HG03521 (cell line): ENCODE results near the gene IL17RB.

Experiments
- ATAC-seq: cut with Tn5 transposase; IDR thresholded peaks from one replicate; pipeline ENCODE4 v1.9.1; 2021; ENCODE audit warnings: mild to moderate bottlenecking, moderate library complexity; ENCODE audit not compliant: unreplicated experiment

IL17RB gene

DNA sequence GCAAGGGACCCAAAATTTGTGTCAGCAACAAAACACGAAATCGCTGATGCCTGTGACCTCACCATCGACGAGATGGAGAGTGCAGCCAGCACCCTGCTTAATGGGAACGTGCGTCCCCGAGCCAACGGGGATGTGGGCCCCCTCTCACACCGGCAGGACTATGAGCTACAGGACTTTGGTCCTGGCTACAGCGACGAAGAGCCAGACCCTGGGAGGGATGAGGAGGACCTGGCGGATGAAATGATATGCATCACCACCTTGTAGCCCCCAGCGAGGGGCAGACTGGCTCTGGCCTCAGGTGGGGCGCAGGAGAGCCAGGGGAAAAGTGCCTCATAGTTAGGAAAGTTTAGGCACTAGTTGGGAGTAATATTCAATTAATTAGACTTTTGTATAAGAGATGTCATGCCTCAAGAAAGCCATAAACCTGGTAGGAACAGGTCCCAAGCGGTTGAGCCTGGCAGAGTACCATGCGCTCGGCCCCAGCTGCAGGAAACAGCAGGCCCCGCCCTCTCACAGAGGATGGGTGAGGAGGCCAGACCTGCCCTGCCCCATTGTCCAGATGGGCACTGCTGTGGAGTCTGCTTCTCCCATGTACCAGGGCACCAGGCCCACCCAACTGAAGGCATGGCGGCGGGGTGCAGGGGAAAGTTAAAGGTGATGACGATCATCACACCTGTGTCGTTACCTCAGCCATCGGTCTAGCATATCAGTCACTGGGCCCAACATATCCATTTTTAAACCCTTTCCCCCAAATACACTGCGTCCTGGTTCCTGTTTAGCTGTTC lies 35.0 kb upstream of the IL17RB start:
- ATAC-seq: no peak

DNA sequence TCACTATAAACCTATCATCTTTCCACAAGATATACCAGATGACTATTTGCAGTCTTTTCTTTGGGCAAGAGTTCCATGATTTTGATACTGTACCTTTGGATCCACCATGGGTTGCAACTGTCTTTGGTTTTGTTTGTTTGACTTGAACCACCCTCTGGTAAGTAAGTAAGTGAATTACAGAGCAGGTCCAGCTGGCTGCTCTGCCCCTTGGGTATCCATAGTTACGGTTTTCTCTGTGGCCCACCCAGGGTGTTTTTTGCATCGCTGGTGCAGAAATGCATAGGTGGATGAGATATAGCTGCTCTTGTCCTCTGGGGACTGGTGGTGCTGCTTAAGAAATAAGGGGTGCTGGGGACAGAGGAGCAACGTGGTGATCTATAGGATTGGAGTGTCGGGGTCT lies 33.9 kb upstream of the IL17RB start:
- no peak for ATAC-seq

- ATAC-seq: no peak
Measured at GRCh38 chr3:53813229-53813628, 33.1 kb upstream of the IL17RB start.

GRCh38 chr3:53813876-53814275 lies 32.5 kb upstream of the IL17RB start:
- no peak for ATAC-seq

- ATAC-seq: no peak
Measured at GRCh38 chr3:53815067-53815466, 31.3 kb upstream of the IL17RB start.

DNA sequence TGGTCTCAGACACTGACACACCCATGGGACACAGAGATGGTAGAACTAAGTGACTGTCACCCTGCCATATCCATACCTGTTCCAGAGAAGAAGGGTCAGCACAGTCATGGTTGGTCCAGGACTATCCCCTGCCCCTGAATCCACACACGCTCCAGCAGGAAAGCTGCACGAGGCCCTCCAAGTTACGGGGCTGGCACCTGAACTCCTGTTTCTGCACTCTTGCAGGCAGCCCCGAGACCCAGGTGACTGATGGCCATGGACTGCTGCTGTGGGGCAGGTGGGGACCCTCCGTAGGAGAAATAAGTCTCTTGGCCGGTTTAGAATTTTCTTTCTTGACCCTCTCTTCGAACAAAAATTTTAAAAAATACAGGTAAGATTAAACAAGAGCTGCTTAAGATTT lies 30.7 kb upstream of the IL17RB start:
- ATAC-seq: no peak

- ATAC-seq: no peak
Measured at GRCh38 chr3:53816425-53816824, 29.9 kb upstream of the IL17RB start.

DNA sequence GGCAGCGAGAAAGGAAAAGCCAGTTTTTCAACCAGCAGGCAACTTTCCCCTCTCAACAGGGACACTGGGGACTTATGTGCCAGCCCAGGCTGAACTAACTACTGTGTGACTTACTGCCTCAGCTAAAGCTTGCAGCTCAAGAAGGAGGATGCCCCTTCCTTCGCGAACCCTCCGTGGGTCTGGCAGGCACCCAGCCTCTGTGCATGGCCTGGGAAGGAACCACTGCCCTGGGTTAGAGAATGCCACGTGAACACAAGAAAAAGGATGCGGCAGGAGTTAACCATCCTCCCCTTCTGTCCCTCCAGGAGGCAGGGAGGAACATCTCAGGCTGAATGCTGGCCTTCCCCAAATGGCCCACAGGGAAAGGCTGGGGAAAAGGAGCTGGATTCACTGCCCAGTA lies 29.2 kb upstream of the IL17RB start:
- ATAC-seq: no peak

DNA sequence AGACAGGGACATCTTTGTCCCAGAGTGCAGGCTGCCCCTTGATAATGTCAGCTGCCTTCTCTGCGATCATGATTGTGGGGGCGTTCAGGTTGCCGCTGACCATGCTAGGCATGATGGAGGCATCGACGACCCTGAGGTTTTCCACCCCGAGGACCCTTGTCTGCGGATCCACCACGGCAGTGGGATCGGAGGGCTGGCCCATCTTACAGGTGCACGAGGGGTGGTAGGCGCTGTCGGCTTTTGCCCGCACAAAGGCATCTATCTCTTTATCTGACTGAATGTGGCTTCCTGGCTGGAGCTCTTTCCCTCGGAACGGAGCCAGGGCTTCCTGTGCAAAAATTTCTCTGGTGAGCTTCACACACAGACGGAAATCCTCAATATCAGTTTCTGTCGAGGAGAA lies 28.6 kb upstream of the IL17RB start:
- no peak for ATAC-seq

DNA sequence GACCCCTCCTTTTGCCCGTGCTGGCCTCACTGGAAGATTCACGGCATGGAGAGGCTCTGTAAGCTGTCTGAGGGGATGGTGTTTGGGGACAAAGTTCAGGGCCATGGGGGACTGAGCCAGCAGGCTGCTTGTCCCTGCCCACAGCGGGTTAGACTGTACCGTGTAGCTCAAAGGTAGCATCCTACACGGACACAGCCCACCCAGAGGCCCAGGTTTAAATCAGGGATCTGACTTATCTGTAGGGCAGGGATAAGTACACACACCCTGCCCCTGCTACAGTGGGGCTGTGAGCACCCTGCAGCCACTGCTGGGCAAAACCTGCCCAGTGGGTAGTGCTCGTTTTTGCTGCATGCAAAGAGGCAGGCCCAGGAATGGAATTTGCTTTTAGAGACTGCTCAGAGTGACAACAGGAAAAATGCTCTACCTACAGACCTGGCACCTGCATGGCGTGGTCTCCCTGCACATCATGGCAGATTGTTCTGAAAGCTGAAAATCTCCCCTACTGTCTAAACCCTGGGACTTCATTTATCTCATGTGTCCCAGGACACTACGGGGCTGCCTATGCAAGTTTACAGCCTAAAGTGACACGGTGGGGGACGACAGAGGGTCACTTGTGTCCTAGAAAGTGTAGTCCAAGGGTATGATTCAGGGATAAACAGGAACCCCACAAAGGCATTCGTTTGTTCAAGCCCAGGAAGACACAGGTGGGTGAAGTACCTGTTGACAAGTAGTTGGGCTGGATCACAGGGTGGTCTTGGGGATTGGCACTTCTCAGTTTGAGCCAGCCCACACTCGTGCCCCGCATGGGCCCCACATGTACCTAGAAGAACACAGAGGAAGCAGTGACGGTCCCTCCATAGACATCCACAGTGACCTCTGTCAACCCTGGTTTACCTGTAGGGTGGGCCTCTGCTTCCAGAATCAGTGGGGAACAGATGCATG lies 27.9 kb upstream of the IL17RB start:
- ATAC-seq: no peak

GRCh38 chr3:53819163-53819868 lies 27.1 kb upstream of the IL17RB start:
- ATAC-seq: no peak

DNA sequence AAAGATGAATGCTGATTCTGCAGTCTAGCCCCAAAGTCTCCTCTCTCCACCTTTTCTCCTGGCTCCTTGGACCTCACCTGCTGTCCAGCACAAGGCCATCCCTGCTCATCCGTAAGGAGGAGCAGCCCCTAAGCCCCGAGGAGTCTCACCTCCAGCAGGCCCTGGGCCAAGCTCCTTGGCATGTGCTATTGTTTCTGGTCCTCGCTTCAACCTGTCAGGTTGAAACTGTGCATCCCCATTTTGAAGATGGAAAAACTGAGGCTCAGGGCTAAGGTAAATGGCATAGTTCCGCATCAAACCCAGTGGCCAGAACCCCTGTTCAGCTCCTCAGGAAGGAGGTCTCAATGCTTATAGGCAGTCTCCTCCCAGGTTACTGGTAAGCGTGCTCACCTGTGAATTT lies 26.3 kb upstream of the IL17RB start:
- no peak for ATAC-seq

GRCh38 chr3:53820756-53821580 lies 25.4 kb upstream of the IL17RB start:
- ATAC-seq: no peak

DNA sequence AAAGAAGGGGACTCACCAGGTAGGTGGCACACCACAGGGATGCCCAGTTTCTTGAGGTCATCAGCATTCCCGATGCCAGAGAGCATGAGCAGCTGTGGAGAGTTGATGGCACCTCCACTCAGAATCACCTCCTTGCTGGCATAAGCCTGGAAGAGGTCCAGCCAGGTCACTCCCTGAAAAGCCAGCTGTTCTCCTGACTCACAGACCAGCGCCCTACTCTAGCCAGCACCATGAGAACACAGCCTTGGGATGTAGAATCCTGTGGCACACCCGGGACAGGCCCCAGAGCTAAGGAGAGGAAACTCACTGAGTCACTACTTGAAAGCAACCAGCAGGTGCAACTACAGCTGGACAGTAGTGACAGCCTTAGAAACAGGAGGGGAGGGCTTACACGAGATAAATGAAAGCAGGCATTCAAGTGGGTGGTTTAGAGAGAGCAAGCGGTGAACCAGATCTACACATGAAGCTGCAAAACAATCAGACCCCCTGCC lies 24.7 kb upstream of the IL17RB start:
- ATAC-seq: no peak

DNA sequence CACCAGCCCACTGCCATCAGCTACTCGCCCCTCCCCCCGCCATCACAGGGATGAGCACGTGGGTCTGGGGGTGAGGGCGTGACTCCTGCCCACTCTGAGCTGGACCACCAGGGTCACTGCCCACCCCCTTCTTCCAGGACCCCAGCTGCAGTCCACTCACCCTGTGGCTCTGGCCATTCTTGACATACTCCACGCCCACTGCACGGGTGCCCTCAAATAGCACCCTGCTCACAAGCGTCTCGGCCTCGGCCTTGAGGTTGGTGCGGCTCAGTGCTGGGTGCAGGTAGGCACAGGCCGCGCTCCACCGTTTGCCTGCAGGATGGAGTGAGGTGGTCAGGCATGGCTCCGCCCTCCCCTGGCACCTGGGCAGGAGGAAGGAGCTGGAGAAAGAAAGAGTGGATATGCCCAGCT lies 24.0 kb upstream of the IL17RB start:
- no peak for ATAC-seq

- no peak for ATAC-seq
Measured at GRCh38 chr3:53823026-53823955, 23.1 kb upstream of the IL17RB start.

- no peak for ATAC-seq
Measured at GRCh38 chr3:53823956-53824657, 22.3 kb upstream of the IL17RB start.

GRCh38 chr3:53824795-53825194 lies 21.6 kb upstream of the IL17RB start:
- ATAC-seq: no peak

GRCh38 chr3:53826048-53826447 lies 20.3 kb upstream of the IL17RB start:
- no peak for ATAC-seq
